CD4-positive, alpha-beta T cell treated with Interleukin-6 for 4 hours (primary cell): ENCODE results near the gene ATP5F1C.
"Not testable (repeated sequence)": the region's sequence is repeated elsewhere in the genome, so short reads cannot be mapped to it uniquely, and the experiment has no call there.

ENCODE experiments used
- DNase-seq: peaks from one replicate; pipeline ENCODE4 v3.0.0-alpha.2; 2020; ENCODE audit warnings: mixed read lengths

The ATP5F1C gene

DNA sequence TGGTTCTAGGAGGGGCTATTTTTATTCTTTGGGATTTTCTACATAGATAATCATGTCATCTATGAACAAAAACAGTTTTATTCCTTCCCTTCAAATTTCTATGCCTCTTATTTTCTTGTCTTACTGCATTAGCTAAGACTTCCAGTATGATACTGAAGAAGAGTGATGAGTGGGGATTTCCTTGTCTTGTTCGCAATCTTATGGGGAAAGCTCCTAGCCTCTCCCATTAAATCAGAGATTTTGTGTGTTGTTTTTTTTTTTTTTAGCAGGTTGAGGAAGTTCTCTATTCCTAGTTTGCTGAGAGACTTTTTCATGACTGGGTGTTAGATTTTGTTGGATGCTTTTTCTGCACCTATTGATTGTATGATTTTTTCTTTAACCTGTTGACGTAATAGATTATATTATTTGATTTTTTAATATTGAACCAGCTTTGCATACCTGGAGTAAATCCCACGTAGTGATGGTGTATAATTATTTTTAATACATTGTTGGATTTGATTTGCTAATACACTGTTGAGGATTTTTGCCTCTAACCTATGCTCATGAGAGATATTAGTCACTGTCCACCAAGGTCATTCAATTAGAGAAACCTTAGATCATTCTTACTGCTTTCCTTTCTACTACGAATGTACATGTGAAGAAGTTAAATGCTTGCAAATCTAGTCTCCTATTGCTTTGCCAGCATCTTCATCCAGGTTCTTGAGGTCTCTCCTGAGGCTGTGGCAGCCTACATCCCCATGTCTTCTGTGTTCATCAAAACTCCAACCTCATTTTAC, 6.5 kb downstream of the ATP5F1C start:
- DNase-seq, result no peak

DNA sequence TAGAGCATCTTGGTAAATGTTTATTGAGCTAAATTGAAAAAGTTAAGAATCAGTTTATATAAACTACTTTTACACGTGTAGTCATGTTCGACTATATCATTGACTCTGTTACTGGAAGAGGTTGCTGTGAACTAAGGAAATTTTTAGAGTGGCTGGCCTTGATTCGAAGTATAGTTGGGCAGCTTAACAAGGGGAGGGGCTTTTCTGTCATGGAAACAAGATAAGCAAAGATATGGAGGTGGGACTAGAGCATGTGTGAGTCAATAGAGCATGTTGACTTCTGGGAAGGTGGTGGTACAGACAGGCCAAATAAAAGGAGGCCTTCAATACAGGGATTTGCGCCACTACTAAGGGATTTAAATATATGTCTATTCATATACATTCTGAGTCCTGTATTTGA, 7.6 kb downstream of the ATP5F1C start:
- no peak for DNase-seq

DNA sequence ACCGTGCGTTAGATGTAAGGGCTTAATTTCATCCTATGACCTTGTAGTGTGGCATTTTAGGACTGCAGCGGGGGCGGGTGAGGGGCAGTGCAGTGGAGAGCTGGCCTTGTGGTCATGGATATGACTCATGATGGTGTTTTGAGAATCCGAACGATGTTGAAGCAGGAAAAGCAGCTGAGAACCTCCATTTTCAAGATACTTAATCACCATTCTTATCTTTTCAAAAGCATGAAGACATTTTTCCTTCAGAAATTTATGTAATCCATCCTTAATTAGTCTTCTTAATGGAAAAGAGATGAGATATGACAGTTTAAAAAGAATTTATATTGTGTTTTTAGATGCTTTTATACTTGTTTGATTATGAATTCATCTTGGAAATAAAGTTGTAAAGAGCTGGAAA, 9.6 kb downstream of the ATP5F1C start:
- DNase-seq, result no peak

DNA sequence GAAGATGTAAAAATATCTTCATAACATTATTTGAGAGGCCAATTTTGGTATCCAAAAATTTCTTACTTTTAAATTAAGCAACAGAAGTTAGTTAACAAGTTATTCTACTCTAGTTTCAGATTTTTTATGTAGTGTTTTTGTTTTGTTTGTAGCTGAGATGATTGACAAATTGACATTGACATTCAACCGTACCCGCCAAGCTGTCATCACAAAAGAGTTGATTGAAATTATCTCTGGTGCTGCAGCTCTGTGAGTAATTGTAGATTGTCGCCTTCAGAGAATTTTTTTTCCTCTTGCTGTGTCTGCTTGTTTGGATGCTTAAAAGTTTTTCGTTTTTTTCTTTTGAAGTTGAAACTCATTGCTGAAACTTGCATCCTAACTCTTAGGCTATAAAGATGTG, 14.6 kb downstream of the ATP5F1C start:
- no peak for DNase-seq

DNA sequence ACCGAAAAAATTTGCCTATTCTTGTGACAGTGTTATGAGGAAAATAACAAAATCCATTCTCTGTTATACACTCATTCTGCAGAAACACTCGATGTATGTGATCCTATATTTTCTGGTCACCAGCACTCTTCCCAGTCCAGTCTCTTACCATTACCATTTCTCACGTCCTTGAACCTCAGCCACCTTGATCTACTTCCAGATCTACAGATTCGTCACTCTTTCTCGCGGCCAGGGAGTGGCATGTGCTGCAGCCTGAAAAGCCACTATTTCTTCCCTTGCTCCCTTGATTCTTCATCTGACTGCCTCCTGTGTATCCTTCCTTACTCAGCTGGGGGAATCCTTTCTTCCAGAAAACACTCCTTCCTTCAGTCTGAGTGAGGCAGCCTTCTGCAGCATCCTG, 16.2 kb downstream of the ATP5F1C start:
- DNase-seq, result no peak

DNA sequence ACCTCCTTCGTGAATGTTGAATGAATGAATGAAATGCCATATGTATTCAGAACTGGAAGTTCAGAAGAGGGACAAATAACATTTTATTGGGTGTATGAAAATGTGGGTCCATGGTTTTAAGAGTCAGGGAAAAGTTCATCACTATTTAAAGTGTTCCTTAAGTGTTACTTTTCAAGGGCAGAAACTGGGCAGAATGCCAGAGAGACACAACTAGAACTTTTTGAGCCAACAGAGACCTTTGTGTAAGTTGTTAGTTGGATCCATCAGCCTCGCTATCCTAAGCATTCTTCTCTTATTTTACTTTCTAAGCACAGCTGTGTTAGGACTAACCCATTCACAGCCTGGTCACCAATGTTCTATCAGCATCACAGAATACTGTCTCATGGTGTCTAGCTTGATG, 16.8 kb downstream of the ATP5F1C start:
- no peak for DNase-seq

DNA sequence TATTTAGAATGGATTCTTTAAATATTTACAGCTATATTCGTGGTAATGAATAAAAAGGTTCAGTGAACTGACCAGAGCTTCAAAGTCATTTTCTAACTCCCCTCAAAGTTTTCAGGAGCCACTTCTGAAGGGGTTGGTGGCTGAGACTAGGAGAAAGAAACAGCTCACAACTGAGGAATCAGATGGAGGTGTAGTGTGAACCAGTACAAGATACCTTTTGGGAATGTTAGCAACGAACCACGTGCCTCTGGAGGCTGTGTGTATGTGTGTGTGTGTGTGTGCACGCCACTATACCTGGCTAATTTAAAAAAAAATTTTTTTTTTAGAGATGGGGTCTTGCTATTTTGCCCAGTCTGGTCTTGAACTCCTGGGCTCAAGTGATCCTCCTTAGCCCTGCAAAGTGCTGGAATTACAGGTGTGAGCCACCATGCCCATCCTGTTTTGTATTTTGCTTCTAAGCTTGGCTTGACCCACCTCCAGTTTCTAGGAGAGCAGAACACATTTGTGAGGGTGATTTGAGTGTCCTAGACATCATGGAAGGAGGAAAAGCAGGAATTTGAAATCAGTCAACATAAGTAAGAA, 20.8 kb downstream of the ATP5F1C start:
- no peak for DNase-seq

DNA sequence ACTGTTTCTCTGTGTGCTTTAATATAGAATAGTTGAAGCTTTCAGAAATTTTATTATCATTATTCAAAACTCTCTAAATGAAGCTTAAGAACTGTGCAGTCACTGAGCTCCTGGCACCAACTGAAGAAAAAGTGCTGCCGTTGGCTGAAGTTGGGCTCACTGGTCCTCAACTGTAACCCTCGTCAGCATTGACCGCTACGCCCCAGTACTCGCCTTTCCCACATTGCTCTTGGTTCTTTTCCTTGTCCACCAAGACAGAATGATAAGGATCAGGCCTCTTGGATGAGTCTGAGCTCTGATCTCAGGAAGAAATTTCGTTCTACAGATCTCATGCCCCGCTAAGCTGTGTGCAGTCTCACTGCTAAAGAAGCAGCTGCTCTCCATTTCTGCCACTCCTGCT, 22.5 kb downstream of the ATP5F1C start:
- no peak for DNase-seq

DNA sequence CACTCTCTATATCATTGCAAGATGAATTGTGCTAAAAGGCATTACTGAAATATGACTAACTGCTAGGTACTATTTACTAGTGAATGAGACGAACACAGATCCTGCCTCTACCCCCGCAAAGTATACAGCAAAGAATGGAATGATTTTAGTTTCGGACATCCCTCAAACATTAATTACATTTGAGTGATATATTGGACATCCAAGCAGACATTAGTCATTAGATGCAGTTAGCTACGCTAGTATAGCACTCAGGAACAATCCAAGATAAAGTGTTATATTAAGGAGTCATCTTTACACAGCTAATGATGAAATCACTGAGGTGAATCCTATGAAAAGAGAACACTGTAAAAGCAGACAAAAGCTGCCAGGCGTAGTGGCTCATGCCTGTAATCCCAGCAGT, 23.0 kb downstream of the ATP5F1C start:
- DNase-seq, result no peak

DNA sequence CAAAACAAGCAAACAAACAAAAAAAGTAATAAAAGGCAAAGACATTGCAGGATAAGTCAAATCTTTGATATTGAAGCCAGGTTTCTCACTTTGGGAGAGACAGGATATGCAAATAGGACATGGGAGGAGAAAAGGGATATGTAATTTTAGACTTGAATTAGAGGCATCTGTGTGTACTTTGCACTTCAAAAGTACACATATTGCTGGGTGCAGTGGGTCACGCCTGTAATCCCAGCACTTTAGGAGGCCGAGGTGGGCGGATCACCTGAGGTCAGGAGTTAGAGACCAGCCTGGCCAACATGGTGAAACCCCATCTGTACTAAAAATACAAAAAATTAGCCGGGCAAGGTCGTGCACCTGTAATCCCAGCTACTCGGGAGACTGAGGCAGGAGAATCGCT, 23.8 kb downstream of the ATP5F1C start:
- not testable (repeated sequence) for DNase-seq

DNA sequence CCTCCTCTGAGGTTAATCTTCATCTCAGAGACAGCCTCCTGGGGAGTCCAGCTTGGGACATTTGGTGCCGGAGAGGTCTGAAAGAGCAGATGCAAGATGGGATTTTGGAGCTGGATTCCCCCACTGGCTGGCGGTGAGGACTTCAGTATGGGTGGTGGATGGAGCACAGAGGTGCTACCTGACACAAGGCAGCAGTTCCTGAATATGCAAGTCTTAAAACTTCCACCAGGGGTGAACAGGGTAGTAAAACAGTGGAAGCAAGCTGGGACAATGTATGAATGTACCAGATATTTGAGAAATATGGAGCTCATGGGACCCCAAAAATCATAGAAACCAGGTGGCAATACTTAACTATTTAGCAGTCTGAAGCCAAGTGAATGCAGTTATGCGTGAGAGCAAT, 25.5 kb downstream of the ATP5F1C start:
- no peak for DNase-seq

DNA sequence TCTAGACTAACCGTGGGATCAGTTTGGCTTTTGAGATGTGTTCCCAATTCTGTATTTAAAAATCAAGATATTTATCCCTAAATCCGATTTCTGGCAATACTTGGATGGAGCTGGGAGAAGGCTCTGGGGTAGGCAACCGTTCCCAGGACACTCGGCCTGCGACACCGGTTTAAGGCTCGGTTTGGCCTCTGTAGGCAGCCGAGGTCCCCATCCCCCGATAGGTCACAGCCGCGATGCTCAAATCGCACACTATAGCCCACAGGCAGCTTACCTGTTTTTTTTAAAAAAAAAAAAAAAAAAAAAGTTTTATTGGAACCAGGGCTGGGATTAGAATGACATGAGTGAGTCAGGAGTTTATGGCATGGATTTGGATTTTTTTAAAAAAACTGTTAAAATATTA, 29.6 kb downstream of the ATP5F1C start:
- DNase-seq, result no peak

DNA sequence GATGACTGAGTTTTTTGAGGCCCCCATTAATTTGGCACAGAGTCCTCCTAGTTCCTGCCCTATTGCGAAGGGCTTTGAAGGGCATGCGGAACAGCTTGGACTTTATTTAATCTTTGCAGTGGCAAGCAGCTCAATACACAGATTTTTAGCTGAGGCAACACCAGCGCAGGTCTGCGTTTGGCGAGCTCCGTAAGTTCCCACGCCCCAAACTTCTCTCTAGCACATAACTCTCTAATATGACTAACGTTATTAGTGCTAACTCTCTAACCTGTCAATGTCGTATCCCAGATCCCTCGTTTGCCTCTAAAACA, 30.0 kb downstream of the ATP5F1C start:
- DNase-seq, result no peak

DNA sequence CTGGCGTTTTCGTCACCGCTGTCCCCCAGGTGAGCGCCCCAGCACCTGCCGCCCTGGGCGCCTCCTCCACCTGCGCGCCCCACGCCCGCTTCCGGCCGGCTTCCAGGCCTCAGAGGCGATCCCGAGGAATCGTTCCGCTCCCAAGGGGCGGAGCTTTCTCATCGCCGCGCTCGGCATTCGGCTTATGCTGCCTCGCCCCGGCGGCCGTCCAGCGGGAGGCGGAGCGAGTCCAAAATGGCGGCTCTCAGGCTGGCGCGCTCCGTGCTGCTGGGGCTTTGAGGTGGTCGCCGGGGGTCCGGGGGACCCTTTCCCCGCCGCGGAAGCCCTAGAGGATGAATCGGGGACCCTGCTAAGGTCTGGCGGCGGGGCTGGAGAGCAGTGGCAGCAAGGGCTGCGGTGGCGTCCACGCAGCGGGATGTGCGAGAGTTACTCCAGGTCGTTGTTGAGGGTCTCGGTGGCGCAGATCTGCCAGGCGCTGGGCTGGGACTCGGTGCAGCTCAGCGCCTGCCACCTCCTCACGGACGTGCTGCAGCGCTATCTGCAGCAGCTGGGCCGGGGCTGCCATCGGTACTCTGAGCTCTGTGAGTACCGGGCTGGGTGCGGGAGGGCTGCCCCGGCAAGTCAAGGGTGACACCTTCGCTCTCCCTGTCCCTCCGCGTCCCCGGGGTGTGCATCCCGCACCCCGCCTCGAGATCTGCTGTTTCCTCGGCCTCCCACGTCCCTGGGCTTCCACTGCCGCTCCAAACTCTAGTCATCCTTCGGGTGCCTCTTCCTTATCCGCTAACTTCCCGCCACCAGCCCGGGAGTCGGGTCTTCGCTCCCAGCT, 30.5 kb downstream of the ATP5F1C start, which contains the start of gene TAF3:
TAF3 (plus strand) TSS at position 211 of the 826 bp plus-strand sequence; CDS start at position 416, 205 bp downstream.
- DNase-seq, result peak; percentile 95

DNA sequence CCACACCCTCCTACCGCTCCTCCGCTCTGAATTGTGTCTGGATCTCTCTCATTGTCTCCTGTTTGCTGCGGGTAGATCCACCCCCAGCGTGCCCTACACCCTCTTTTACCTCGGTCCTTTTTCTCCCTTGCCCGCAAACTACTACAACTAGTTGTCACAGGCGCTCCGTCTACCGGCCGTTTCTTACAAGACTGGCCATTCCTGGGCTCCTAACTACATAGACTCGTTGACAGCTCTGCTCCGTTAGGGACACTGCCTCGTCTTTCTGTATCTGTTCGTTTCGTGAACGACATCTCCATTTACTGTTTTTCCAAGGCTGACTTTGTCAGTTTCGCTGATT, 31.1 kb downstream of the ATP5F1C start:
- peak; percentile 19 for DNase-seq

DNA sequence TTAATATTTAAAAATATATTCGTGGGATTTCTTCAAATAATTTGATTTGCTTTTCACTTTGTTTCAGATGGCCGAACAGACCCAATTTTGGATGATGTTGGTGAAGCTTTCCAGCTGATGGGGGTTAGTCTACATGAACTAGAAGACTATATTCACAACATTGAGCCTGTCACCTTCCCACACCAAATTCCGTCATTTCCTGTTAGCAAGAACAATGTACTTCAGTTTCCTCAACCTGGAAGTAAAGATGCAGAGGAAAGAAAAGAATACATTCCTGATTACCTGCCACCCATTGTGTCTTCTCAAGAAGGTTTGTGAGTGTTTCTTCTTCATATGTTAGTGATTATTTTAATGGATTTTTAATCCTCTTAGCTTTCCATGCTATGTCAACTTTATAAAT, 36.3 kb downstream of the ATP5F1C start:
- DNase-seq, result no peak

DNA sequence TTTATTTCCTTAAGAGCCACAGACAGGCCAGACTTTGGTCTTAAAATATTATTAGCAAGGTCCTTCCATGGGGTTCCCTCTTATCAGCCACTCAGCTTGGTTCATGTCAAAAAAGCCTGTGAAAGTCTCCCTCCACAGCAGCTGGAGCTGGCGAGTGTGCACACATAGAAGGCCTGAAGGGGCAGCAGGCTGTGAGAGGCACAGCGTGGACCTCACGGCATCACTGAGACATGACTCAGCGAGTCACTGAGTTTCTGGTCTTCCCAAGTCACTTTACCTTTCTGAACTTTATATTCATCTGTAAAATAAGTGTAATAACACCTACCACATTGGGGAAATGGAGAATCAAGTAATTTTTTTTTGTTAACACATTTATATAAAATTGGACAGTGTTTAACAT, 39.0 kb downstream of the ATP5F1C start:
- no peak for DNase-seq

DNA sequence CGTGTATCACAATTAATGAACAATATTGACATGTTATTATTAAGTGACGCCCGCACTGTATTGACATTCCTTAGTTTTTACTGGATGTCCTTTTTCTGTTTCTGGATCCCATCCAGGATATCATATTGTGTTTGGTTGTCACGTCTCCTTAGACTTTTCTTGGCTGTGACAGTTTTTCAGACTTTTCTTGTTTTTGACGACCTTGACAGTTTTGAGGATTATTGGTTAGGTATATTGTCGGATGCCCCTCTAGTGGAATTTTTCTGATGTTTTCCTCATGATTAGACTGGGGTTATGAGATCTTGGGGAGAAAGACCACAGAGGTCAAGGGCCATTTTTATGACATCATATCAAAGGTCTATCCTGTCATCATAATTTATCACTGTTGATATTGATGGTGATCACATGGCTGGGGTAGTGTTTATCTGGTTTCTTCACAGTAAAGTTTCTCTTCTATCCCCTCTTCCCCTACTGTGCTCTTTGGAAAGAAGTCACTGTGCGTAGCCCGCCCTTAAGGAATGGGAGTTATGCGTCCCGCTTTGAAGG, 41.4 kb downstream of the ATP5F1C start:
- DNase-seq, result no peak

DNA sequence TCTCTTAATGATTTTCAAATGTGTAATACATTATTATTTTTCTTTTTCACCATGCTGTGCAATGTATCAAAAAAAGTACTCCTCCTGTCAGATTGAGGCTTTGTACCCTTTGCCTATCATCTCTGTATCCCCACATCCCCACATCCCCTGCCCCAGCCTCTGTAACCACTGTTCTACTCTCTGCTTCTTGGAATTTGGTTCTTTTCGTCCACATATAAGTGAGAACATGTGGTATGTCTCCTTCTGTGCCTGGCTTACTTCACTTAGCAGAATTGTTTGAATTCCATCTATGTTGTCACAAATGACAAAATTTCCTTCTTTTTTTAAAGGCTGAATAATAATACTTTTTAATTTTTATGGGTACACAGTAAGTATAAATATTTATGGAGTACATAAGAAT, 44.1 kb downstream of the ATP5F1C start:
- no peak for DNase-seq

DNA sequence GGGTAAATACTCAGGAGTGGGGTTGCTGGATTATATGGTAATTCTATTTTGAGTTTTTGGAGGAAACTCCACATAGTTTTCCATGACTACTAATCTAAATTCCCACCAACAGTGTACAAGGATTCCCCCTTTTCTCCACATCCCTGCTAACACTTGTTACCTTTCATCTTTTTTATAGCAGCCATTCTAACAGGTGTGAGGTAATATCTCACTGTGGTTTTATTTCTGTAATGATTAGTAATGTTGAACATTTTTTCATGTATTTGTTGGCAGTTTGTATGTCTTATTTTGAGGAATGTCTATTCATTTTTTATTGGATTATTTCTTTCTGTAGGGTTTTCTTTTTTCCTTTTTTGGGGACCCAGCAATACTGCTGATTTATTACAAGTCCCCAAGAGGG, 45.2 kb downstream of the ATP5F1C start:
- DNase-seq, result no peak

DNA sequence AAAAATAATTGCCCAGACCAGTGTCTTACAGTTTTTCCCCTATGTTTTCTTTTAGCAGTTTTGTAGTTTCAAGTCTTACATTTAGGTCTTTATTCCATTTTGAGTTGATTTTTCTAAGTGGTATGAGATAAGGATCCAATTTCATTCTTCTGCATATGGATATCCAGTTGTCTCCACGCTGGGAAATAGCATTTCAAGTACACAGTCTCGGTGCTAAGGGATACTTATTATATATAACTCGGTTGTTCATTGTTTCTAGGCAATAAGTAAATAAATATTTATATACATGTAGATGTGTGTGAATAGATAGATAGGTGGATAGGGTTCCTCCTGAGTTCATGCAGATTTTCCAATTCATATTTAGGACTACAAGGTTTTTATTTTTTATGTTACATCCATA, 46.3 kb downstream of the ATP5F1C start:
- no peak for DNase-seq

DNA sequence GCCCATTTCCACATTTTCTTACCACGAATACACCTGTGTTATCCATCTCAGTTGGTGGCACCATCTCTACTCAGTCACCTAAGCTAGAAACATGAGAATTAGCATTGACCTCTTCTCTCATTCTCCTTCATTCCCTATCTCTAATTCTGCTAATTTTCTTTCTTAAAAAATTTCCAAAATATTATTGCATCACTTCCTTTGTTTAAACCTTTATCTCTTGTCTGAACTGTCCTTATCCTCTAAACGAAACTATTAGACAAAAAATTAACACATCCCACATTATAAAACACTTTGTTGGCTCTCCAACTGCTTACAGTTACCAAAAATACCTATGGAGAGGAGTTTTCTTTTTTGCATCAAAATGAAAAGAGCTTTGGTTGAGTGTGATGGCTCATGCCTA, 48.6 kb downstream of the ATP5F1C start:
- no peak for DNase-seq

DNA sequence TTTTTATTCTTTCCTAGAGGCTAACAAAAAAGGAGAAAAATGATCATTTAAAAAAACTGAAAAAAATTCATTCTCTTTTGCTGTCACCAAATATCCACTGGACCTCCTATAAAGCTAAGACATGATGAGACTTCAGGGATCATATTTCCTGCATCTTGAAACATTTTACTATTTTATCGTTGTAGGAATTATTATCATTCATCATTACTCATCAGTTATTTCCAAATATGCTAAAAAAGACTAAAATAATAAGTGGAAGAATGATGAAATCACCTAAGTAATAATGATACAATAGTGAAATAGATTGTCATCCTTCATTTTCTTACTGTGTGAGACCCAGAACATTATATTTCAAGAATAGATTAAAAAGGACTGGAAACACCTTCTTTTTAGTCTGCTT, 58.6 kb downstream of the ATP5F1C start:
- DNase-seq, result no peak
